IPS DF 4.7 (cell line): ENCODE results near the gene C18orf32.
"Not testable (repeated sequence)": the region's sequence is repeated elsewhere in the genome, so short reads cannot be mapped to it uniquely, and the experiment has no call there.

Source experiments
- DNase-seq: peaks from one replicate; pipeline ENCODE4 v3.0.0-alpha.2; 2013; ENCODE audit warnings: low spot score; ENCODE audit errors: extremely low read depth

C18orf32 gene

GRCh38 chr18:49471532-49471931 is 15.5 kb downstream of the C18orf32 start:
- DNase-seq = no peak

- no peak for DNase-seq
These were observed 19.4 kb downstream of the C18orf32 start for GRCh38 chr18:49467599-49467998.

GRCh38 chr18:49467019-49467563 is 19.9 kb downstream of the C18orf32 start:
- no peak for DNase-seq

- DNase-seq = no peak
These were observed 22.1 kb downstream of the C18orf32 start for GRCh38 chr18:49464718-49465598.

GRCh38 chr18:49461602-49461977 is 25.4 kb downstream of the C18orf32 start:
- no peak for DNase-seq

- DNase-seq = no peak
These were observed 25.9 kb downstream of the C18orf32 start for GRCh38 chr18:49460976-49461601.

- DNase-seq = no peak
These were observed 27.4 kb downstream of the C18orf32 start for GRCh38 chr18:49459404-49460171.

GRCh38 chr18:49457616-49458015 is 29.4 kb downstream of the C18orf32 start:
- no peak for DNase-seq

- DNase-seq = no peak
These were observed 30.2 kb downstream of the C18orf32 start for GRCh38 chr18:49456794-49457193.

- not testable (repeated sequence) for DNase-seq
These were observed 34.5 kb downstream of the C18orf32 start for GRCh38 chr18:49452534-49452933.

- DNase-seq = peak; percentile 92
These were observed 39.0 kb downstream of the C18orf32 start for GRCh38 chr18:49447810-49448745.

GRCh38 chr18:49446481-49446880 is 40.6 kb downstream of the C18orf32 start:
- no peak for DNase-seq

- DNase-seq = no peak
These were observed 42.5 kb downstream of the C18orf32 start for GRCh38 chr18:49444581-49444980.

GRCh38 chr18:49443837-49444236 is 43.2 kb downstream of the C18orf32 start:
- DNase-seq = no peak

GRCh38 chr18:49441338-49441938 is 45.6 kb downstream of the C18orf32 start:
- no peak for DNase-seq

GRCh38 chr18:49435170-49435569 is 51.9 kb downstream of the C18orf32 start:
- DNase-seq = no peak

- no peak for DNase-seq
These were observed 54.4 kb downstream of the C18orf32 start for GRCh38 chr18:49432602-49433001.

GRCh38 chr18:49431165-49431962 is 55.7 kb downstream of the C18orf32 start:
- no peak for DNase-seq
